Aorta (tissue), 5 donors: ENCODE data around the gene AFF2. TPM values are rescaled to one million over a fixed set of nuclear protein-coding genes. Genes with fewer than 3 reads are reported as not detected.

Experiments
- ATAC-seq: fragments of 200-7000 bp; cut with Tn5 transposase; one replicate; pipeline ENCODE4 v1.9.1; 2022; ENCODE audit warnings: moderate library complexity; ENCODE audit not compliant: low FRiP score
- DNase-seq, 2 donors: peaks; one replicate each; pipeline ENCODE4 v3.0.0-alpha.2; 2020
- H3K27ac ChIP-seq, 2 donors: one replicate each; pipeline ENCODE4 v1.5.1; 2013; ENCODE audit warnings: low read length in 2 of 2, mild to moderate bottlenecking in 2 of 2, moderate library complexity in 2 of 2, control low read depth in 1 of 2, inconsistent platforms in 1 of 2, low read depth in 1 of 2
- H3K27me3 ChIP-seq, 2 donors: one replicate each; pipeline ENCODE4 v1.6.1; 2013; ENCODE audit warnings: control low read depth in 1 of 2, low read length in 1 of 2, mild to moderate bottlenecking in 1 of 2, moderate library complexity in 1 of 2; ENCODE audit not compliant: insufficient read depth in 2 of 2, control insufficient read depth in 1 of 2
- H3K36me3 ChIP-seq, 2 donors: one replicate each; pipeline ENCODE4 v1.6.1; 2013; ENCODE audit warnings: control low read depth in 1 of 2, low read length in 1 of 2, mild to moderate bottlenecking in 1 of 2; ENCODE audit not compliant: insufficient read depth in 2 of 2, control insufficient read depth in 1 of 2
- H3K4me1 ChIP-seq, 2 donors: one replicate each; pipeline ENCODE4 v1.6.1; 2013; ENCODE audit warnings: low read length in 2 of 2, control low read depth in 1 of 2, mild to moderate bottlenecking in 1 of 2, moderate library complexity in 1 of 2; ENCODE audit not compliant: insufficient read depth in 2 of 2, control insufficient read depth in 1 of 2
- H3K4me3 ChIP-seq, 2 donors: one replicate each; pipeline ENCODE4 v1.5.1; 2013; ENCODE audit warnings: low read length in 2 of 2, control low read depth in 1 of 2, mild to moderate bottlenecking in 1 of 2
- H3K9me3 ChIP-seq: one replicate; pipeline ENCODE4 v1.6.1; 2013; ENCODE audit warnings: mild to moderate bottlenecking, low read length; ENCODE audit not compliant: control insufficient read depth
- WGBS, 2 donors: extraction: QIAGEN DNeasy Blood & Tissue Kit; methylation state at CpG; one replicate each; pipeline ENCODE4 v1.1.7; 2013; 5-methylcytosine and 5-hydroxymethylcytosine counted together
- intact Hi-C, 2 donors: fragments of 100-400 bp; cut with DNase I; formaldehyde crosslinking; loops; one replicate each; pipeline versions ENCODE4 v1.14.2 to v1.15.0; 2022
- polyA plus RNA-seq, 2 donors: library from polyadenylated mRNA; stranded (reverse); fragments of 200-250 nt; gene quantifications; one replicate each; pipeline ENCODE4 v1.2.3, GENCODE V29; 2013
- total RNA-seq, 2 donors: library from RNA; stranded (reverse); fragmentation: NEBNext Ultra II Directional; extraction: Animal tissue kit (Norgen Biotek cat#: 25700); gene quantifications; one replicate each; pipeline ENCODE4 v1.2.1, GENCODE V29; 2021
- donor health status: healthy with polysubstance abuse.
- donor health status: Bipolar disorder and iron deficiency.
- donor health status: DM: no; HTN: no; CAD: no.
- donor health status: DM: no; HTN: no; CAD: no.
- donor health status: DM: yes; HTN: yes; CAD: no.

Gene AFF2
- total and polyA plus RNA-seq, 4 donors: 0.25 to 2.7 (median 1.2) TPM

DNA sequence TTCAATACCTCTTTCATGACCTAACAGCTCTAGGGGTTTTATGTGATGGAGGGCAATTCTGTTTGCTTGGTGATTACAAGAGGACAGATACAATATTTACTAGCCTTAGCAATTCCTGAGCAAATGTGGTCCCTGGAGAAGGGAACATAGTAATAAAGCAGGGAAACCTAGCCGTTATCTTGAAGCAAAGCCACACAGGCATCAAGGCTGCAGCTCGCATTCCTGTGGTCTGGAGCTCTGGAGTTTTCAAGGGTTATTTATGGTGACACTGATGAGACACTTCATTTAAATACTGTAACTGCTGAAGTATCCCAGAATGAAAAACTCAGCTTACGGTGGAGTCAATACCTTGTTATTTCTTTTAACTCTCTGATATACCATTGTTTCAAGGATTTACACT is 66.8 kb downstream of the AFF2 start:
- H3K4me1 ChIP-seq: no peaks in the 10 kb centered on the region
- no peak overlapping the region for H3K4me3 ChIP-seq
- no peaks in the 10 kb centered on the region for H3K9me3 ChIP-seq
- 65 to 68% methylated on average over 3 of the region's 3 CpGs for whole genome bisulfite sequencing, 2 donors
- no peak overlapping the region for H3K27ac ChIP-seq
- intact Hi-C loops: no loop called here
- ATAC-seq (no peak), DNase-seq (no peak)
- H3K36me3 ChIP-seq: no peaks in the 10 kb centered on the region
- no peaks in the 10 kb centered on the region for H3K27me3 ChIP-seq

DNA sequence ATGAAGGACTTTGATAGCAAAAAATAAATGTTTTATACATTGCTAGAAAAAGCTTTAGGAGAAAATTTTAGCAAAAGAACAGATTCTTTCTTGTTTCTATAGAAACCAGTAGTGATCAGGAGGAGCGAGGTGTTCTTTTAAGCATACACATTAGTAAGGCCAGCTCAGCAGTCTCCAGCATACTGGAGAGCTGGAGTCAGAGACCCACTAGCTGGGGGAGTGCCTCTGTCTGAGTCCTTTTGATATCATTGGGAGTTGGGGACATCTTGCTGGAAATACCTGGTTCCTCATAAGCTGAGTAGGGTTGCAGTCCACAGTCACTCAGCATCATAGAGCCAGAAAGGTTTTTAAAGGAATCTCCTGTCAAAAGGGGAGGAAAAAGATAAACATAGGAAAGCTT is 67.4 kb downstream of the AFF2 start:
- Histone ChIP-seq H3K4me3 (no peak overlapping the region), H3K27me3 (no peaks in the 10 kb centered on the region), H3K9me3 (no peaks in the 10 kb centered on the region), H3K36me3 (no peaks in the 10 kb centered on the region), H3K27ac (no peak overlapping the region), H3K4me1 (no peaks in the 10 kb centered on the region)
- ATAC-seq (no peak), DNase-seq (no peak)
- WGBS, 2 donors: 69 to 89% methylated on average over 1 of the region's 1 CpG
- intact Hi-C loops: no loop called here

DNA sequence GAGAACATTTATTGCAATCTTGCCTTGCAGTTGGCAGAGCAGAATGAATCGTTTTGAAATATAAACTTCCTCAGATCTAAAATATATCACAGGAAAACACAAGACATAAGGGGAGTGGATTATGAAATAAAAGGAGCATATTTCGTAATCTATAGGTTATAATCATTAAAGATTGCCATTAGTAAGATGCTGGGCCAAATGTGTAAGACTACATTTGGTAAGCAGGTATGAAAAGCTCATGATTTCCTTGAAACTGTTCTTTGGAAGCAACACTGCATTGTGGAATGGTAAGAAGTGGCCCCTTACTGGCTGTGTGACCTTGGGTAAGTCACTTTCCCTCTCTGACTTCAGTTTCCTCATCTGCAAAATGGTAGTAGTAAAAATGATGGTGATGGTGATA is 68.3 kb downstream of the AFF2 start:
- Histone ChIP-seq H3K27ac (no peak overlapping the region), H3K36me3 (no peaks in the 10 kb centered on the region), H3K4me3 (no peak overlapping the region), H3K9me3 (no peaks in the 10 kb centered on the region), H3K27me3 (no peaks in the 10 kb centered on the region), H3K4me1 (no peaks in the 10 kb centered on the region)
- intact Hi-C loops: no loop called here
- DNase-seq (no peak), ATAC-seq (no peak)
- 46 to 75% methylated on average over 2 of the region's 2 CpGs for WGBS, 2 donors

DNA sequence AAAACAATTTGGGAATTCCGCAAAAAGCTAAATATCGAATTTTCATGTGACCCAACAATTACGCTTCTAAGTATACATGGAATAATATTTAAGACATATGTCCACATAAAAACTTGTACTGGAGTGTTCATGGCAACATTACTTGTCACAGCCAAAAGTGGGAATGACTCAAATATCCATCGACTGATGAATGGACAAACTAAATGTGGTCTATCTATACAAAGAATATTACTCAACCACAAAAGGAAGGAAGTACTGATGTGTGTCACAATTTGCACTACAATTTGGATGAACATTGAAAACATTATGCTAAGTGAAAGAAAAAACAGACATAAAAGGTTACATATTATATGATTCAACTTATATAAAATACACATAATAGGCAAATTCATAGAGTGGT is 71.9 kb downstream of the AFF2 start:
- Histone ChIP-seq H3K4me3 (no peak overlapping the region), H3K9me3 (no peaks in the 10 kb centered on the region), H3K36me3 (no peaks in the 10 kb centered on the region), H3K27me3 (no peaks in the 10 kb centered on the region), H3K27ac (no peak overlapping the region), H3K4me1 (no peaks in the 10 kb centered on the region)
- DNase-seq: no peak
- intact Hi-C loops: no loop called here
- ATAC-seq: no peak
- WGBS, 2 donors: 90 to 95% methylated on average over 4 of the region's 4 CpGs

DNA sequence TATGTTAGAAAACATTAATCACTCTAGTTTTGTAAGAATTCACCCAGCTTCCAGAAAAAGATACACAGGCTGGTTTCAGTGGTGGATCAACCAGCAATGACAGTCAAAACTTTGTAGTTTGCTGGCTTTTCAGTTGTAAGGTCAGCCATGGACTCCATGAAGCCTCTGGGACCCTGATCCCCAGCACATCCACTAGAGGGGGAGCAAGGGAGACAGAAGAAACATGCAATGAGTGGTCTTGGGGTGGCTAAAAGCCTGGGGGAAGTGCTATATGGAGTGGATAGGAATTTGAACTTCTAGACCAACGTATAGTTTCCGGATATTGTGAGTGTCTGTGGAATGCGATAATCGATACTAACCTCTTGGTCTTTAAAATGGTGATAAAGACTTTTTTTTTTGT is 72.7 kb downstream of the AFF2 start:
- no peak overlapping the region for H3K27ac ChIP-seq
- no peaks in the 10 kb centered on the region for H3K36me3 ChIP-seq
- ATAC-seq: no peak
- DNase-seq: no peak
- intact Hi-C loops: no loop called here
- no peaks in the 10 kb centered on the region for H3K4me1 ChIP-seq
- no peak overlapping the region for H3K4me3 ChIP-seq
- no peaks in the 10 kb centered on the region for H3K27me3 ChIP-seq
- WGBS, 2 donors: 81 to 90% methylated on average over 4 of the region's 4 CpGs
- no peaks in the 10 kb centered on the region for H3K9me3 ChIP-seq

DNA sequence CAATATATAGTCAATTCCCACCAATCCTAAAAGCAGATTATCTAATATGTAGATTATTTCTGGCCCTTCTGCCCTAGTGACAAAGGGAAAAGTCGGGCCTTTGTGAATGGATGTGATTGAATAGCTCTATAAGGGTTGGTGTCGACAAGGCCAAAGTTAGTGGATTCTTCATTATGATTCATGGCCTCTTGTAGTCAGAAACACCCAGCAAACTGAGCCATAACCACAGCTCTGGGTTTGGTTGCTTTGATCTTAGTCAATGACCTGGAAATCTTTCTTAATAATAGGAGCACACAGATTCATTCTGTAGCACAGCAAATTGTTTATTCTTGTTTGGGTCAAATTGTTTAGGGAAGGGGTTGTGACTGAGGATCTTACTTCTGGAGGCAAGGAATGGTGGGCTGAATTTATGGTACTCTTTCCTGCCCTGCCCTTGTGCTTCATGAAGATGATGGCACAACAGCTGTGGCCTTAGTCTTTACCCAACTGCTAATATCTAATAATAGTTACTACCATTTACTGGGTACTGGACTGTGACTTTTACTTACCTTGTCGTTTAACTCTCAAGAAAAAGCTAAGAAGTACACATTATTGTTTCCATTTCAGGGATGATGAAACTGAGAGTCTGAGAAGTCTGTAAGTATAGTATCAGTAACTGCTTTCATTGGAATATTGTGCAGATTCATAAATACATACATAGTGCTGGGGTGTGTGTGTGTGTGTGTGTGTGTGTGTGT is 74.0 kb downstream of the AFF2 start:
- no peaks in the 10 kb centered on the region for H3K4me1 ChIP-seq
- no peak for DNase-seq
- no peaks in the 10 kb centered on the region for H3K27me3 ChIP-seq
- intact Hi-C loops: no loop called here
- no peaks in the 10 kb centered on the region for H3K9me3 ChIP-seq
- H3K4me3 ChIP-seq: no peak overlapping the region
- no peaks in the 10 kb centered on the region for H3K36me3 ChIP-seq
- no peak overlapping the region for H3K27ac ChIP-seq
- WGBS, 2 donors: 49 to 81% methylated on average over 3 of the region's 3 CpGs
- ATAC-seq: no peak

DNA sequence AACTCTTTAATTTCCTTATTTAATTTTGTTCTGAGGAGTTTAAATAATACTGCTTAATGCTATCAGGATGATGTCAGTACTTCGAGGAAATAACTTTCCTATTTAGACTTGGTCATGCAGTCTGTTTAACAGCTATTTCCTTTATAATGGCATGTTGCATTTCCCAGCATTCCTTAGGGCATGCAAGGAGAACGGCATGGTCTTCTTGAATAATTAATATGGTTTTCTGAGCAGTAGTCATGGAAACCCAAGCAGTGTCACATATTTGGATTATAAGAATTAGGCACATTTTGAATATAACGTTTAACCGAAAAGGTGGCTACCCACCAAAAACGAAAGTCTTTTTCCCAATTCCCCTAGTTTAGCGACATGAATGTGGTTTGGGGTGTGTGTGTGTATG is 76.0 kb downstream of the AFF2 start:
- H3K9me3 ChIP-seq: no peaks in the 10 kb centered on the region
- no peak overlapping the region for H3K27ac ChIP-seq
- DNase-seq (no peak), ATAC-seq (no peak)
- H3K4me3 ChIP-seq: no peak overlapping the region
- intact Hi-C loops: no loop called here
- no peaks in the 10 kb centered on the region for H3K4me1 ChIP-seq
- no peaks in the 10 kb centered on the region for H3K36me3 ChIP-seq
- no peaks in the 10 kb centered on the region for H3K27me3 ChIP-seq
- 54 to 62% methylated on average over 6 of the region's 6 CpGs for WGBS, 2 donors

DNA sequence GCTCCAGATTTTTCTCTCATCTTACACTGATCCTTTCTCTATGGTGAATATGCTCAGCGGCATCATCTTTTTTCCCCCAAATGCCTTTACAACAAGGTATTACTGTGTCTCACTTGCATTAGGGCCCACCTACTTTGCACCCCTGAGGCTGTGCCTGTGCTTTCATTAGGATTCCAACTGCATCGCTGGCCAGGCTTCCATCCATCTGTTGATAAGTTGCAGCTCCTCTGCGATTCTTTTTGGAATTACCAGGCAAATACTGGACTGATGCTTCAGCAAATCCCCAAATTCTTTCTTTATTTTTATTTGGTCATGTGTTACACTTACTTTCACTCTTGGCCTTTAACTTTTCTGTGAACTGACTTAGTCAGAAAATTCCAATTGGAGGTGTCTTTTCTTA is 77.3 kb downstream of the AFF2 start:
- Histone ChIP-seq H3K4me1 (no peaks in the 10 kb centered on the region), H3K27ac (no peak overlapping the region), H3K9me3 (no peaks in the 10 kb centered on the region), H3K36me3 (no peaks in the 10 kb centered on the region), H3K27me3 (no peaks in the 10 kb centered on the region), H3K4me3 (no peak overlapping the region)
- no peak for ATAC-seq
- intact Hi-C loops: no loop called here
- 40 to 53% methylated on average over 3 of the region's 3 CpGs for WGBS, 2 donors
- DNase-seq: no peak

DNA sequence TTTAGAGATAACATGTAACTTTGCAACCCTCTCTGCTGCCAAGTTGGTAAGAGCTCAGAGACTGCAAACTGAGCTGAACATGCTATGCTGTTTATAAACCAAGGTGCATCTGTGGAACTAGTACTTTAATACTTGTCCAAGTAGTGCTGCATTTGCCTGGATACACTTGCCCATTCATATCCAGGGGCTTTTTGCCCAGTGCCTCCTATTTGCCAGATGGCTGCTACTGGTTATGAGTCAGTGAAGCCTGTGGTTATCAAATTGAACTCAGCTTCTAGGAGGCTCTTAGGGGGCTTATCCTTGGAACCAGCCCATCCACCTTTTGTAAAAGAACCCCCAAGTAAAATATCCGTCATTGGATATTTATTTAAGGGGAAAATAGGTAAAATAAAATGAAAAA is 79.6 kb downstream of the AFF2 start:
- Histone ChIP-seq H3K4me1 (no peaks in the 10 kb centered on the region), H3K27me3 (no peaks in the 10 kb centered on the region), H3K27ac (no peak overlapping the region), H3K9me3 (no peaks in the 10 kb centered on the region), H3K36me3 (no peaks in the 10 kb centered on the region), H3K4me3 (no peak overlapping the region)
- intact Hi-C loops: no loop called here
- WGBS, 2 donors: 32 to 51% methylated on average over 1 of the region's 1 CpG
- ATAC-seq: no peak
- no peak for DNase-seq
